Tongue (tissue), 2 donors: ENCODE results near the gene SNX6. TPM values are rescaled to one million over a fixed set of nuclear protein-coding genes. Genes with fewer than 3 reads are reported as not detected.
"Not testable (repeated sequence)": the region's sequence is repeated elsewhere in the genome, so short reads cannot be mapped to it uniquely, and the experiment has no call there.

ENCODE experiments used
- DNase-seq: peaks from one replicate; pipeline ENCODE4 v3.0.0-alpha.2; 2015
- total RNA-seq: library from RNA; depleted of rRNA; stranded (reverse); fragments of >200 nt; gene quantifications from one replicate; pipeline ENCODE4 v1.2.3, GENCODE V29; 2014

SNX6 gene
- 157 TPM for total RNA-seq

DNA sequence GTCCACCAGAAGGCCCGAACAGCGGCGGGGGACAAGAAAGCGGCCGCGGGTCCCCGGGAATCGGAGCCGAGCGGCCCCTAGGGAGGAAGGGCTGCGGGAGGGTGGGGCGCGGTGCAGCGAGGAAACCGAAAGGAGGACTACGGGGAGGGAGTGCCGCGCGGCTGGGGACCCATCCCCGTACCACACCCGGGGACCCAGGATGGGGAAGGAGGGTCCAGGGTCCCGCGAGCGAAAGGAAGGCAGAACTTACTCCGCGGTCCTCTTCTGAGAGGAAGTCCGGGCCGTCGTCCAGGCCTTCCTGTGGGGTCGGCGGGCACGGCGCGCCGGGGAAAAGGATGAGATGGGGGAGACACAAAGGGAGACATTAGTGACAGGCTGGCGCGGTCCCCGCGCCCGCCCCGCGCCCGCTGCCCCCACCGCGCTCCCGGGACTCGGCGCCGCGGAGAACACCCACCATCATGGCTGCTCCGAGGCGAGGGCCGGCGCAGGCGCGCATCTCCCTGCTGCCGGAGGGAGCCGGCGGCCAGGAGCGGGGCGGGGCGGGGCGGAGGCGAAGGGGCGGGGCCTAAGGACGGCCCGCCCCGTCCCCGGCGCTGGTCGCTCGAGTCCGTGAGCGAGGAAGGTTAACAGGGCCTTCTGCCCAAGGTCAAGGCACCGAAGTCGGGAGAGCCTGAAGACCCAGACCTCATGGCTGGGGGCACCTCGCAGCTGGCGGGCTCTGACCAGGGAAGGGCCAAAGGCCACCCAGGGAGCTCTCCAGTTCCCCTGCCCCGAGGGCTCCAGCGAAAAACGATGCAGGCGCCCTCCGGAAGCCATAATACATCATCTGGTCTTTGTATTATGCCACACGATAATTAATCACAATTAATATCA lies at the start of gene SNX6:
SNX6 (minus strand) TSS at position 492 of the 873 bp plus-strand sequence; CDS start at position 460, 32 bp downstream.
- DNase-seq: peak; percentile 93

DNA sequence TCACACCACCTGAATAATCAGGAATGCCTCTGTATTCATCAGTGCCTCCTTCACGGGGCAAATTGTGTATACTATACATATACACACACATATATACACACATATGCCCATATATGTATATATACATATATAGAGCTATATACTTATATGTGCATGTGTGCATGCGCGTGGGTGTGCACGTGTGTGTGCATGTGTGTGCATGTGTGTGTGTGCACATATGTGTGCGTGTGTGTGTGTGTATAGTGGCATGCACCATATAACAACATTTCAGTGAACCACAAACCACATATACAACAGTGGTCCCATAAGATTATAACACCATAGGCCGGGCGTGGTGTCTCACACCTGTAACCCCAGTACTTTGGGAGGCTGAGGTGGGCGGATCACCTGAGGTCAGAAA lies 48.8 kb upstream of the SNX6 start:
- no peak for DNase-seq

DNA sequence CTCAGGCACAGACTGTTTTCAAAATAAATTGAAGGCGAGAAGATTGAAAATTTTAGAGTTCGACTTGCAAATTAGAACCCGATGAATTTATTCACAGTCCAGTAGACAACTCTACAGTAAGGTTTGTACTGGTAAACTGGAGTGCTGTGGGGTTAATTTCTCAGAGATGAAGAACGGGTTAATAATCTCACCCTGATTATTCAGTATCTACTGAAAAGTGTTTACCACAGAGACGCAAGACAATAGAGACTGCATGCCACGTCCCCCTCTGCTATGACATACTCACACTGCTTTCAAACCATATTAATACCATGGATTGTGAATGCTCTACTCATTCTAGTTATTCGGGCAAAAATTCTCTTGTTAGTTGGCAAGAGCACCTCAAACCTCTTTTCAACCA lies 48.4 kb upstream of the SNX6 start:
- peak; percentile 54 for DNase-seq

DNA sequence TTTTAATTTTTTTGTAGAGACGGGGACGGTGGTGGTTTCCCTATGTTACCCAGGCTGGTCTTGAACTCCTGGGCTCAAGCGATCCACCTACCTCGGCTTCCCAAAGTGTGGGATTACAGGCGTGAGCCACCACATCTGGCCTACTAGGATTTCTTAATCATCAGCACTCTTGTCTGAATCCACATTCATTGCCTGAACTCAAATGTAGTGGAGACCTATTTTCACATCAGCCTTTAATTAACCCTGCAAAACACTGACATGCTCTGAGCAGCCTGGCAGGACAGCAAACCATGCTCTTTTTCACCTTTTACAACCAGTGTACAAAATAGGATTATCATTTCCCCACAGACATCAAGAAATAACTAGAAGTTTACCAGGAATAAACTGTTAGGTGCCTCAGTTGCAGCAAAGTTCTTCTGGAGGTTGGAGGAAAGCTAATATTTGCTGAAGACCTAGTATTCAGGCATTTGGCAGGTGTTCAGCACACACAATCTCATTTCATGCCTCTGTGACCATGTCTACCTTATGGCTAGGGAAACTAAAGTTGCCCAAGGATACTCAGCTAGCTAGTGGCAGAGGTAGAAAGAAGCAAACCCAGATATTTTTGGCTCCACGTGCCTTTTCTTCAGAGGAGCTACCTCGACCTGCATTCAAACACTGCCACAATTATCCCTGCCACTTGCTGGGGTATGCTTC lies 46.7 kb upstream of the SNX6 start:
- no peak for DNase-seq

DNA sequence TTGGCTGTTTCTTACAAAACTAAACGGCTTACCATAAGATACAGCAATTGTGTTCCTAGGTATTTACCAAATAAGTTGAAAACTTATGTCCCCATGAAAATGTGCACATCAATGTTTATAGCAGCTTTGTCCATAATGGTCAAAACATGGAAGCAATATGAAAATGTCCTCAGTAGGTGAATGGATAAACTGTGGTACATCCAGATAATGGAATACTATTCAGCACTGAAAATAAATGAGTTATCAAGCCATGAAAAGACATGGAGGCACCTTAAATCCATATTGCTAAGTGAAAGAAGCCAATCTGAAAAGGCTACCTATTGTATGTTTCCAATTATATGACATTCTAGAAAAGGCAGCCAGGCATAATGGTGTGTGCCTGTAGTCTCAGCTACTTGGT lies 43.8 kb upstream of the SNX6 start:
- DNase-seq: no peak

DNA sequence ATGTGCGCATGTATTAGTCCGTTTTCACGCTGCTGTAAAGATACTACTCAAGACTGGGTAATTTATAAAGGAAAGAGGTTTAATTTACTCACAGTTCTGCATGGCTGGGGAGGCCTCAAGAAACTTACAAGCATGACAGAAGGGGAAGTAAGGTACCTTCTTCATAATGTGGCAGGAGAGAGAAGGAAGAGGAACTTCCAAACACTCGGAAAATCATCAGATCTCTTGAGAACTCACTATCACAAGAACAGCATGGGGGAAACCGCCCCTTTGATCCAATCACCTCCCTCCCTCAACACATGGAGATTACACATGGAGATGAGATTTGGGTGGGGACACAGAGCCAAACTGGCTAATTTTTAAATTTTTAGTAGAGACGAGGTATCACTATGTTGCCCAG lies 41.8 kb upstream of the SNX6 start:
- no peak for DNase-seq

DNA sequence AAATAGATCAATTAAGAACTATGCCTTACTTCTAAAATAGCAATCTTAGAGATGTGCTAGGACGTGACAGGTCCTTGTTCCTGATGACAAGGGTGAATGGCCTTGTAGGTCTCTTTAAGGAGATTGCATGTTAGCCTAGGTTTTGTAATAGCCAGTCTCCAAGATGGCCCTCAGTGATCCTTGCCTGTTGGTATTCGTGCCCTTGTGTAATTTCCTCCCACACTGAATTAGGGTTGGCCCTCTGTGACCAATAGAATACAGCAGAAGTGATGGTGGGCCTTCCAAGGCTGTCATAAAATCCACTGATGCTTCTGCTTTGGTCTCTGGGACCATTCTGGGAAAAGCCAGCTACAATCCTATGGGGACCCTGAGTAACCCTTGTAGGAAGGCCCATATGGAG lies 38.2 kb upstream of the SNX6 start:
- no peak for DNase-seq

DNA sequence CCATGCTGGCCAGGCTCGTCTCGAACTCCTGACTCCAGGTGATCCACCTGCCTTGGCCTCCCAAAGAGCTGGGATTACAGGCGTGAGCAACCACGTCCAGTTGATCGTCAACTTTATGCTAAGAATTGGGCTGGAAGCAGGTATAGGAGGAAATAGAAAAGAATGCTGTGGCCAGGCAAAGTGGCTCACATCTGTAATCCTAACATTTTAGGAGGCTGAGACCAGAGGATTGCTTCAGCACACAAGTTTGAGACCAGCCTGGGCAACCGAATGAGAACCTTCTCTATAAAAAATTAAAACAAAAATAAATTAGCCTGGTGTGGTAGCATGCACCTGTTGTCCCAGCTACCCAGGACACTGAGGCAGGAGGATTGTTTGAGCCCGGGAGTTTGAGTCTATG lies 37.1 kb upstream of the SNX6 start:
- DNase-seq: no peak

DNA sequence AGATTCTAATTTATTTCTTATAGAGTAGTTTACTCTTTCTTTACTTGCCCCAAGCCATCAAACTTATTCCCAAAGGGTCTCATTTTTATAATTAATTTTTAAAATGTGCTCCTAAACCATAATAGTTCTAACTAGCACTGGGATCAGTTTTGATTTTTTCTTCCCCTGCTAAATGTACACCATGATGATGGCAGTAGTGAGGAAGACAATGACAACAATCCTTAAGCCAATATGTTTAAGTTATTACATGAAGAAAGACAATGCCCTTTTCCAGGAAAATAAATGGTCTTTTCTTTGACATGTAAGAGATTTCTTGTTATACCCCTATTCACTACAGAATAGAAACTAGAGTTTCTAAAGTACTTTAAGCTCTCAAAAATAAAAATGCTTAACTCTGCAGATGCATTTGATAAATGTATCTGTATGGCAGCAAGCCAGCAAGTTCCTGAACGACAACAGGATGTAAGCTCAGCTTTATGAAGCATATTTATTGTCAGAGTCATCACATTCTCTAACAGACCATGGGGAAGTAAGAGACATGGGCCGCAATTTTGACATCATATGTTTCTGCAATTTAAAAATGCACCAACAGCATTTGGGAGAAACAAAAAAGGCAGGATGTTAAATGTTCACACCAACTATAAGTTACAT lies 36.0 kb upstream of the SNX6 start:
- DNase-seq: peak; percentile 48

DNA sequence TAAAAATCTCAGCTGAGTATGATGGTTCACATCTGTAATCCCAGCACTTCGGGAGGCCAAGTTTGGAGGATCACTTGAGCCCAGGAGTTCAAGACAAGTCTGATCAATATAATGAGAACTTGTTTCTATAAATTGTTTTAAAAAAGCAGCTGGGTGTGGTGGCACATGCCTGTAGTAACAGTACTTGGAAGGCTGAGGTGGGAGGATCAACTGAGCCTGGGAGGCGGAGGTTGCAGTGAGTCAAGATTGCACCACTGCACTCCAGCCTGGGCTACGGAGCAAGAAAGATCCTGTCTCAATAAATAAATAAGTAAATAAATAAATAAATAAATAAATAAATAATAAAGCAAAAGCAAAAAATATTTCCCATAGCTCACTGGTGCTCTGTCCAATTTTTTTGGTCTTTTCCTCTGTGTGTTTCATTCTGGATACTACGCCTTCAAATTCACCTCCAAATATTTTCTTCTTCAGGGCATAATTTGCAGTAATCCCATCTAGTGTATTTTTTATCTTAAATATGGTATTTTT lies 32.7 kb upstream of the SNX6 start:
- DNase-seq: no peak

DNA sequence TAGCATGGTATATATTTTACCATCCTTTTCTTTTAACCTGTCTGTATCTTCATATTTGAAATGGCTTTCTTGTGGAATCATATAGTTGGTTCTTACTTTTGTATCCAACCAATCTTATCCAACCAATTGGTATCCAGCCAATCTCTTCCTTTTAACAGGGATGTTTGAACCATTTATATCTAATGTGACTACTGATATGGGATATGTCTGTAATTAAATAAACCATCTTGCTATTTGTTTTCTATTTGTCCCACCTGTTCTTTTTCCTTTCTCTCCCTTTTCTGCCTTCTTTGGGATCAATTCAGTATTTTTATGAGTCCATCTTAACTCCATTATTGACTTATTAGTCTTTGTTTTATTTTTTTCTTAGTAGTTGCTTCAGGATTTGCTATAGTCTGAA lies 30.8 kb upstream of the SNX6 start:
- no peak for DNase-seq

DNA sequence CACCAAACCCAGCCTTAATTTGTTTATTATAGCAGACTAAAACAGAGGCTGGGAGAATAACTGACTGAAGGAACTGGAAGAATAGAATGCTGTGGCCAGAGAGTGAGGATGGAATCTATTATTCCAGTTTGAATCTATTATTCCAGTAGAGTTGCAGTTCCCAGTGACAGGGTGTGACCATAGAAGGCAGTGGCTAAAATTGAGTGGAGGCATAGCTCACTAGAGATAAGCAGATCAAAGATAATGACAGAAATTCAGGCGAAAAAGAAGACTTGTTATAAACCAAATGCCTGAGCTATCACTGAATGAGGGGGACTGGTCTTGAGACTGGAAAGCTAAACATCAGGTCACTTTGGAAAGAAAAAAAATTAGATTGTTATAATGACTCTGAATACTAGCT lies 26.0 kb upstream of the SNX6 start:
- no peak for DNase-seq

DNA sequence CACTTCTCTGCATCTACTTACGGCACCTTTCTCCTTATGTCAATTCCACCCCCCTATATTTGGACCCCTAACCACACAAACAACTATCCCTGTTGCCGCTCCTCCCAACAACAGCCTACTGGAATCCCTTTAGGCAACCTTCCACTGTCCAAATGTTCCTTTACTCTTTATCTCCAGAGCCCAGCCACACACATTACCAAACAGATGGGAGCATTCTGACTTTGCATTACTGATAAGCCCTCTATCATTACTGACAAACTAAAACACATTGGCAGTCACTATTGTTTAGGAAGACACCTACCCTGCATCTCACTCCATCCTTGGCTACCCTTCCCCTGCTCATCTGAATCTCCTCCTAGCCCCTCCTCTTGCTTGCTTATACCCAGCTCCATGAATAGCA lies 23.1 kb upstream of the SNX6 start:
- DNase-seq: not testable (repeated sequence)

DNA sequence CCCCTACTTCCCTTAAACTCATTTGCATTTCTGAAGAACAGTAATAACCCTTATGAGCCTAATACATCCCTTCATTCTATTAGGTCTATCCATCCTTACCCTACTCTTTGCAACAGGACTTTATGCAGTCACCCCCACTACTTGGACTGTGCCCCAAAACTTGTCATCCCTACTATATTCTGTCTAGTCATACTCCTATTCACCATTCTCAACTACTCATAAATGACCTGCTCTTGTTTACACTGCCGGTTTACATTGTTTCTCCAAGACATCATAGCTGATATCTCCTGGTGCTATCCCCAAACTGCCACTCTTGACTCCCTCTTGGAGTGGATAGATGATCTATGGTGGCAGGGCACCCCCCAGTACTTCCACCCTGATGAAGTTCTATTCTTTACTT lies 22.4 kb upstream of the SNX6 start:
- not testable (repeated sequence) for DNase-seq

DNA sequence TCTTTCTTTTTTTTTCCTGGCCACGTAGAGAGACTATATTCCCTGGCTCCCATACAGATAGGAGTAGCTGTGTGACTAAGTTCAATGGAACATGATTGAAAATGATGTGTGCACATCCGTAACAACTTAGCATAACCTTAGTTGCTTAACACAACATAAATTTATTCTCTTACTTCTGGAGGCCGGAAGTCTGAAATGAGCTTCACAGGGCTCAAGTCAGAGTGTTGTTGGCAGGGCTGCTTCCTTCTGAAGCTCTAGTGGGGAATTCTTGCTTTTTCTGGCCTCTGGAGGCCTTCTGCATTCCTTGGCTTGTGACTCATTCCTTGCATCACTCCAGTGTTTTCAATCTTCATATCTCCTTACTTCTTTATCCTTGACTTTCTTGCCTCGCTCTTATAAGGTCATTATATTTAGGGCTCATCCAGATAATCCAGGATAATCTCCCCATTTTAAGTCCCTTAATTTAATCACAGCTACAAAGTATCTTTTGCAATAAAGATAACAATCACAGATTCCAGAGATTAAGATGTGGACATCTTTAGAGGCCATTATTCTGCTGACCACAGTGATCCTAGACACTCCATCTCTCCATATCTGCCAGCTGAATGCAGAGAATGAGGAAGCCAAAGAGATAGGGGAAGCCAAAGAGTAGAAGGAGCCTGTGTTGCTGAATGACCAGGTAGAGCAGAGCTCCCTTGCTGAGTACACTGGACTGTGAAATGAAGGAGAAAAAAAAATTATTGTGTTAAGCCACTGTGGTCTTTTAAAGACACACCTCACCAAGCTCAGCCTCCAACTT lies 21.0 kb upstream of the SNX6 start:
- no peak for DNase-seq

DNA sequence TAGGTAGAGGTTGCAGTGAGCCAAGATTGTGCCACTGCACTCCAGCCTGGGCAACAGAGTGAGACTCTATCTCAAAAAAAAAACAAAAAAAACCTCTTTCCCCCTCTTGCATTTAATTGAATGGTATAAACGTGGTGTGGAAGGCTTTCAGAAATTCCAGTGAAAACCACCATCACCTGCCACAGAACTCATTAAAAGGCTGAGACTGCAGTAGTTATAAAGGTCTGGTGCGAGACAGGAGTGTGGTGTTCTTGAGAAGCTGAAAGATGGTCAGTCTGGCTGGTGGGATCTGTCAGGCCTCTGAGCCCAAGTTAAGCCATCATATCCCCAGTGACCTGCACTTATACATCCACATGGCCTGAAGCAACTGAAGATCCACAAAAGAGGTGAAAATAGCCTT lies 20.1 kb upstream of the SNX6 start:
- not testable (repeated sequence) for DNase-seq

DNA sequence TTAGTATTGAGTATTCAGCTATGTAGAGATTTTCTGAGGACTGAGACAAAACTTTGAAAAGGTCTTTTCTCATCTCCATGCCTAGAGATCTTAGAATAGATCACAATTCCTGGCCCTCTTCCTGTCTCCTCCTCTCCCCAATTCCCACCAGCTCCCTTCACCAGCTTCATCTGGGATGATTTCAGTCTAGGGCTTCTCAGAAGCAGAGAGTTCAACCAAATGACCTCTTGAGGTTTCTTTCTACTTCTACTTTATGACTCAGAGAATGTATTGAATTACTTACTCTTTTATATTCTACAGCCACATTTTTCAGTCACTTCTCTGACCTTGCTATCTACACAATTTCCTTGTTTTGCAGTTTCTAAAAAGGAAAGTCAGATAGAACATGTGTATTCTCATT lies 19.4 kb upstream of the SNX6 start:
- no peak for DNase-seq

DNA sequence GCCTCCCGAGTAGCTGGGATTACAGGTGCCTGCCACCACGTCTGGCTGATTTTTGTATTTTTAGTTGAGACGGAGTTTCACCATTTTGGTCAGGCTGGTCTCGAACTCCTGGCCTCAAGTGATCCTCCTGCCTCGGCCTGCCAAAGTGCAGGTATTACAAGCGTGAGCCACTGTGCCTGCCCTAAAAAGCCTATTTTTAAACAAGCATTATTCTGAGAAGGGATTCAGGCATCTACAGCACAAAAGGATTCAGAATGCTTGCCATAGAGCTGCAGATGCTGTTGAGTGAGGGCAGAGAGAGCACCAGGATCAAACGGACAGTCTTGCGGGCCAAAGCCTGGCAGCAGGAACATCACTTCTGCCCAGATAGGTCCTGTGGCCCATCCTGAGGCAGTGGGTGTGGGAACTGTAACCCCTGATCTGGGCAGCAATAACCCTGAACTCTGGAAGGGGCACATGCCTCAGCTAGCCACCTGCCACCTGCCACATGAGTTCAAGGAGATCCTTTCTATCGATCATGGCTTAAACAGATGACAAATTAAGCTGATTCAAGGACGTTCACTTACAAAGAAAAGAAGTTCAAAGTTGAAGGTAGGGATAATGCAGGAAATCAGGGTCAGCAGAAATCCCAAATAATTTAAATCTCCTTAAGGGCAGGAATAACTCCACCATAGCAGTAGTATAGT lies 16.8 kb upstream of the SNX6 start:
- no peak for DNase-seq

DNA sequence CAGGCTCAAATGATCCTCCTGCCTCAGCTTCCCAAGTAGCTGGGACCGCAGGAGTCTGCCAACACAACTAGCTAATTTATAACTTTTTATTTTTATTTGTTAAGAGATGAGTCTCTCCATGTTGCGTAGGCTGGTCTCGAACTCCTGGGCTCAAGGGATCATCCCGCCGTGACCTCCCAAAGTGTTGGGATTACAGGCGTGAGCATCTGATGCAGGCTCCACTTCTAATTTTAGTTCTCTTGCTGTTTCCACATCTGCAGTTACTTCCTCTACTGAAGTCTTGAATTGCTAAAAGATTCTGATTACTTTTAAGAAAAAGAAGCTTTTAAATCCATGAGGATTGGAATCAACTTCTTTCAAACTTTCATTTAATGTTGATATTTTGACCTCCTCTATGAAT lies 13.4 kb upstream of the SNX6 start:
- no peak for DNase-seq

DNA sequence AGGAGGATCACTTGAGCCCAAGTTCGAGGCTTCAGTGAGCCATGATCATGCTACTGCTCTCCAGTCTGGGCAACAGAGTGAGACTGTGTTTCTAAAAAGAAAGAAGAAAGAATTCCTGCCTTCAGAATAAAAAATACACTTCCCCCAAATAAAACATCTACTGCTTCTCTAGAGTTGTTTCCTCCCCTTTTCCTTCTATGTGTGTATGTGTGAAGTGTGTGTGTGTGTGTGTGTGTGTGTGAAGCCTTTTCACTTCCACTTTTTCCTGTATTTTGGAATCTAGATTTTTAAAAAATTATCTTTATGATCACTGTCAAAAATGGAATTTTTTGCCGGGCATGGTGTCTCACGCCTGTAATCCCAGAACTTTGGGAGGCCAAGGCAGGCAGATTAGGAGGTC lies 12.6 kb upstream of the SNX6 start:
- no peak for DNase-seq

DNA sequence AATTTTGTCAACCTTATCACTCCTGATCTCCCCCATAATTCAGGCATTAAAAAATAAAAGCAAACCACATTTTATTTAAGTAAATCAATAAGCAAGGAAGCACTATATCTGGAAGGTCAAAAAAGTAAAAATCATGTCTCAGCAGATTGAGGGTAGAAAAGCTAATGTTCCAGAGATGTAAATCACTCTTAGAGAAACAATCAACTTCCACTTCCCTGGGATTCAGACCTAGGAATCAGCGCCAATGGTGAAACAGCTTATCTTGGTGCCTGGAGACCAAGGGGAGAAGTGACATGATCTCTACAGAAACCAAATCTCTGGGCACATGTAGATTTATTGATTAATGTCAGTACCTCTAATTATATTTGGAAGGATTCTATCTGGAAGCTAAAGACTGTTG lies 10.9 kb upstream of the SNX6 start:
- no peak for DNase-seq

DNA sequence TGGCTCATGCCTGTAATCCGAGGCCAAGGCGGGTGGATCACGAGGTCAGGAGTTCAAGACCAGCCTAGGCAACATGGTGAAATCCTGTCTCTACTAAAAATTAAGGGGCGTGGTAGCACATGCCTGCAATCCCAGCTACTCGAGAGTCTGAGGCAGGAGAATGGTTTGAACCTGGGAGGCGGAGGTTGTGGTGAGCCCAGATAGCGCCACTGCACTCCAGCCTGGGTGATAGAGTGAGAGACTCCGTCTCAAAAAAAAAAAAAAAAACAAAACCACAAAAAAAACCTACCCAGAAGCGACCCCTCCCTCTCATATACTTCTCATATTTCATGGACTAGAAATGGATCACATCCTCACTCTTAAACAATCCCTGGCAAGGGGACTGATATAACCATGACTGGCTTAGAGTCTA lies 4.4 kb upstream of the SNX6 start:
- not testable (repeated sequence) for DNase-seq
